HG03378 (cell line): Measurements from ENCODE around the gene LRWD1.

Source experiments
- ATAC-seq: cut with Tn5 transposase; IDR thresholded peaks from one replicate; pipeline ENCODE4 v1.9.1; 2021; ENCODE audit warnings: mild to moderate bottlenecking, moderate library complexity; ENCODE audit not compliant: unreplicated experiment

Gene LRWD1

DNA sequence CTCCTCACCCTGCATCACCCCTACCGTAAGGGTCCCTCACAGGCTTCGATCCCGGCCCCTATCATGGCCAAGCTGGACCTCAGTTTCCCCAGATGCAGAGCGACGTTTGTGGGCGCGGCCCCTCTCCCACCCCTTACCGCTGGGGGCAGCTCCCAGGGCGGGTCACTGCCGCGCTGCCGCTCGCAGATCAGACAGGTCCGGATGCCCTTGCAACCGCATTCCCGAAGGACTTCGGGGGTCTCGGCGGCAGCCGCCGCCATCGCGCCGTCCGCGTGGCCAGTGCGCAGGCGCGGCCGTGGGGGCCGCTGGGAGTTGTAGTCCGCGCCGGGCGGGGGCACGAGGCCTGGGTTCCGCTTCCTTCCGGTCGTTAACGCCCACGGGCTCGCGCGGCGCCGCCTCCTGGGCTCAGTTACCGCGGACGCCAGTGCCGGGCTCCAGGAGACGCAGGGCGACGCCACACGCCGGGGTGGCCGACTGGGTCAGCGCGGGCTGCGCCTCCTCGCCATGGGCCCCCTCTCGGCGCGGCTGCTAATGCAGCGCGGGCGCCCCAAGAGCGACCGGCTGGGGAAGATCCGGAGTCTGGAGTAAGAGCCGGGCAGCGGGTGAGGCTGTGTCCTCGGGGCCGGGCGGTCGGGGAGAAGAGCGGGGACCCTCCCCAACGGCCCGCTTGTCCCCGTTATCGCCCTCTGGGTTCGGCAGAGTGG is at the start of gene LRWD1, which contains the start of gene ALKBH4:
LRWD1 (plus strand) TSS at position 408 of the 704 bp plus-strand sequence; CDS start at position 505, 97 bp downstream.
ALKBH4 (minus strand) TSS at position 287 of the 704 bp plus-strand sequence; CDS start at position 260, 27 bp downstream.
- peak; percentile 58 for ATAC-seq

GRCh38 chr7:102415685-102416225 is 49.0 kb upstream of the LRWD1 start:
- no peak for ATAC-seq

DNA sequence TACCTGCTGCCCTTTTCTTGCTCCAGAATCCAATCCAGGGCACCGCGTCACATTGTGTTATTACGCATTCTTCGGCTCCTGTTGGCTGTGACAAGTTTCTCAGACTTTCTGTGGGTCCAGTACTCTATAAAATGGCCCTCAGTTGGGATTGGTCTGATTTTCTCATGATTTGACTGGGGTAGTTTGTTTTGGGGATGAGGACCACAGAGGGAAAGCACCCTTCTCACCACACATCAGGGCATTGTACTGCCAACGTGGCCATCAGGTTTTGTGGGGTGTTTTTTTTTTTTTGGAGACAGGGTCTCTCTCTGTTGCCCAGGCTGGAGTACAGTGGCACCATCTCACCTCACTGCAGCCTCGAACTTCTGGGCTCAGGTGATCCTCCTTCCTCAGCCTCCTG is 48.4 kb upstream of the LRWD1 start:
- ATAC-seq, result no peak

GRCh38 chr7:102417105-102417504 is 47.7 kb upstream of the LRWD1 start:
- ATAC-seq, result no peak

- ATAC-seq, result no peak
Measured at GRCh38 chr7:102418592-102418991, 46.2 kb upstream of the LRWD1 start.

DNA sequence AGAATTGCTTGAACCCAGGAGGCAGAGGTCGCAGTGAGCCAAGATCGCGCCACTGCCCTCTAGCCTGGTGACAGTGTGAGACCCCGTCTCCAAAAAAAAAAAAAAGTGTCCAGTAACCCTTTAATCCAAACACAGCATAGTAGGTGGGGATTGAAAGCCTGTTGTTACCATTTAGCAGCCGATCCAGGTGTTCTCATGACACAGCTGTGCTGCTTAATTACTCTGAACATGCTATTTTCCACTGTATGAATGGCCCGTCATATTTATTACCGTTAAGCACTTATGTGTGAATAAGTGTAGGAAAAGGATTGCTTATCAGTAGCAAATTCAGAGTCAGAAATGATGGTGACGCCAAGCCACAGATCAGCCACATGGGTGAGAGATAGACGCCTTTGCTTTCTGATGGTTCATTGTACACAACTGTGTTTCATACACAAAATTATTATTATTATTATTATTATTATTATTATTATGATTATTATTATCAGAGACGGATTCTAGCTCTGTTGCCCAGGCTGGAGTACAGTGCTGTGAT is 43.0 kb upstream of the LRWD1 start:
- ATAC-seq, result no peak

DNA sequence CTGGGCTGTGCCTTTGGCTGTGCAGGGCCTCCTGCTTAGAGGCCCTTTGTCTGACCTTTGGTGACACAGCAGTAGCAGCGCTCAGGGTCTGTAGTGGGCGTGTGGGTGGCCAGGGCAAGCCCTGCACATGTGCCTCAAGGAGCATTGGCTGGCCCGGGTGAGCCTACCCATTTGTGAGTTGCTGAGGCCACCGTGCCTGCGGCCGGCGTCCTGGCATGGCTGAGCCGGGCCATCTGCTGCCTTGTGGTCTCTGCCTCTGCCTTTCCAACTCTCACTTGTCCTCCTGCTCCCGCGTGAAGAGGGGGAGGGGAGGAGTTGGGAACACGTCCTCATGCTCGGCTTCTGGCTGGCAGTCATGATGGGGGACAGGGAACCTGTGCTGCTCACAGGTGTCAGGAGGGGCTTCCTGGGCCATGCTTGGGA is 40.6 kb upstream of the LRWD1 start:
- no peak for ATAC-seq

DNA sequence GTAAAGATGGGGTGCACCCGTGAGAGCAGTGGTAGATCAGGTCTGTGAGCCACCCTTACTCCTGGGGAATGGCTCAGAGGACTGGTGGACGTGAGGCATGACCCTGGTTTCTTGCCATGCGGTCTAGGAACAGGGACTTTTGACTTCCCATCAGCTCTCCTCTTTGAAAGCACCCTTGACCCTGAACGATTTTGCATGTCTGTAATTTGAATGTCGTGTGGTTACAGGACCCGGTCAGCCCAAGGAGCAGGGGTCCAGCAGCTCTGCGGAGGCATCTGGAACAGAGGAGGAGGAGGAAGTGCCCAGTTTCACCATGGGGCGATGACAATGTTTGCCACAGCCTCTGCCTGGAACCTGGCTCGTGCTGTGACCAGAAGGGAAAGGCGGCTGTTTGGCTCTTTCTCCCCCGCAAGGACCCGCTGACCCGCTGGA is 40.0 kb upstream of the LRWD1 start:
- ATAC-seq, result peak; percentile 31

DNA sequence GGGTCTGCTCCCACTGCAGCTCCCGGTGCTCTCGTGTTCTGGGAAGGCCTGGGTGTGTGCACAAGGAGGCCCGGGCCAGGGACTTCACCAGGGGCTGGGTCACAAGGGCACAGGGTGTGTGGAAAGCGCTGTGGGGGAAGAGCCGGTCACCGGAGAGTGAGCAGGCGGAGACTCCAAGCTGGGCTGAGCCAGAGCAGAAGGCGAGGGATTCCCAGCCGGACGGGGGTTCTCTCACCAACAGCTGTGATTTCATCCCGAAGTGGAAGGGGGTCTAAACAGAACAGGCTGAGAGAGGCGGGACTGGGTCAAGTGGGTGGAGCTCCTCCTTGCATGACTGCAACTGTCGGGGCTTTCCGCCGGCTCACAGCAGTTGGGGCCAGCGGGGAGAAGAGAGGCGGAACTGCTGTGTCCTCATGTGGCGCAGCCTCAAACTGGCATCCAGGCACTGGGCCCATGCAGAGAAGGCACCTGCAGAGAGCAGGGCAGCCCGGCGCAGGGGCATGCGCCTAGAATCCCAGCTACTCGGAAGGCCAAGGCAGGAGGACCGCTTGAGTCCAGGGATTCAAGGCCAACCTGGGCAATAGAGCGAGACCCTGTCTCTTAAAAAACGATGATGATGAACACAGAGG is 39.0 kb upstream of the LRWD1 start:
- peak; percentile 62 for ATAC-seq

DNA sequence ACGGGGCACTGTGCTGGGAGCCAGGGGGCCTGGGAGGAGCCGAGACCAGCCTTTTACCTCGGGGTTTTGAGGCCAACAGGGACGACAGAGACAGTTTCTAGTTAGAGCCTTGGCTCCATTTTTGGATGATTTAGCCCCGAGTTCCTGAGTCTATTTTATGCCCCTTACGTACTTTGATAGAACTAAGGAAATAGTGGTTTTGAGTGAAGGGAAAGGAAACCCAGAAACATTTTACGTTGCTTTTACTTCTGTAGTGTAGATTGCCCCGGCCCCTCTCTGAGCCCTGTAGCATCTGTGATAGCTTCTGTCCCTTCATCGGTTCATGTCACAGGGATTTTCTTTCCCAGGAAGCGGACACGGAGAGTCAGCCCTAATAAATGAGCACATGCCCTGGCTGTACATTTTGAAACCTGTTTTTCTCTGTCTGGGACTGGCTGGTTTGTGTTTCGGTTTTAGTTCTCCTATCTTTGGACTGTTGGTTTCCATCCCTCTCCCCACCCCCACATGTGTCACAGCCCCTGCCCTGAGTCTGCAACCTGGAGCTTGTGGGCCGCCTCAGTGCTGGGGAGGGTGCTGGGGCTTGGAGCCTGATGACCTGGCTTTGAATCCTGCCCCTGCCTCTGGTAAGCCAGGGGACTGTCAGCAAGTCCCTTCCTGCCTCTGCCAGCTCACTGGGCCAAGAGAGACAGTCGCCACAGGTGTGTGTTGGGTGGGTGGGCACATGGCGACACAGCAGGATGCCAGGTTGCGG is 38.3 kb upstream of the LRWD1 start:
- peak; percentile 53 for ATAC-seq

- no peak for ATAC-seq
Measured at GRCh38 chr7:102427019-102427405, 37.8 kb upstream of the LRWD1 start.

DNA sequence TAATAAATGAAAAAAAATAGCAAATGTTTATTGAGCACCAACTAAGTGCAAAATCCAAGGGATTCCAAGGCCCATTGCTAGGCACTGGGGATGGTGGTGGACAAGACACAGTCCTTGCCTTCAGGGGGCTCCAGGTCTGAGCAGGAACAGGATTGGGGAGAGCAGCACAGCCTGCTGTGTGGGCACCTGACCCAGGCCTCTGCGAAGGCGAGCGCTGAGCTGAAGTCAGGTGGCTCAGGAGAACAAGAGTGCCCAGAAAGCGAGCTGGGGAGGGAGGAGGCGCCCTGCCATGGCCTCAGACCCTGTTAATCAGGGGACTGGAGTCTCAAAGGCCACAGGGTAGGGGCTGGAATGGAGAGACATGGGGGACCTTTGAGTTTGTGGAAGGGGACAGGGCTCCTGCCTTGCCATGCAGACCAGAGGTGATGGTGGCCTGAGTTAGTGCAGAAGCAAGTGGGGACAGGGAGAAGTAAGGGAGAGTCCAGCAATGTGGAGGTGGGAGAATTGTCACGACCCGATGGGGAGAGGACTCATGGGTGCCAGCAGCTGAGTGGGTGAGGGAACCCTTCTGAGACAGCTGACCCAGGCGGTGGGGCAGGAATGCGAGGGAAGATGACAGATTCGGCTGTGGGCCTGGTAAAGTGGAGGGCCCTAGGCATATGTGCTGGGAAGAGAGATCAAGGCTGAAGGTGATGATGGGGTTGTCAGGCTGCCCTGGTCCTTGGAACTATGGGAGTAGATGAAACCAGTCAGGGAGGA is 35.5 kb upstream of the LRWD1 start:
- no peak for ATAC-seq

DNA sequence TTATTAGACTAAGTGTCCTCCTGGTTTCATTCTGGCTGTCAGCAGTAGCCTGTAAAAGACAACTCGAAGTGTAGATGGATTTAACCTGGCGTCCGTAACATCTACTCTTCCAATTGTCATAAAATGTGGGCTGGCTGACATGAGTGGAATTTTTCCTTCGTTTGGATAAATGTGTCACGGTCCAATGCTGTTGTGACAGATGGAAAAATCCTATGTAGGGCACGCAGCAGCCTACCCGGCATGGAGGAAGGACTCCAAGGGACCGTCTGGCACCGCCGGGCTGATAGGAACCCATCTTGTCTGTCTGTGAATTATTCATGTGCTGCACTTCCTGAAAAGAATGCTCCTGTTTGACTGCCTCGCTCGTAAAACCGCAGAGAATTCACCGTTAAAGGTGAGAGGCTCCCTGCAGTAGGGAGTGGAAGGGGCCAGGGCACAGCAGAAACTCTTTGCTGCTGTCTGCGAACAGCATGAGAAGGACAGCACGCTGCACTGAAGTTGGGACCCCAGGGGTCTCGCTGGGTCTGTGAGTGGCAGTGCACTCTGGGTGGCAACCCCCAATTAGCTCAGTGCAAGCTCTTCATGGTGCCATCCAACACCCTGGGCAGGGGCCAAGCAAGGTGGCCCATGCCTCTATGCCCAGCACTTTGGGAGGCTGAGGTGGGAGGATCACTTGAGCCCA is 33.0 kb upstream of the LRWD1 start:
- ATAC-seq, result peak; percentile 36

DNA sequence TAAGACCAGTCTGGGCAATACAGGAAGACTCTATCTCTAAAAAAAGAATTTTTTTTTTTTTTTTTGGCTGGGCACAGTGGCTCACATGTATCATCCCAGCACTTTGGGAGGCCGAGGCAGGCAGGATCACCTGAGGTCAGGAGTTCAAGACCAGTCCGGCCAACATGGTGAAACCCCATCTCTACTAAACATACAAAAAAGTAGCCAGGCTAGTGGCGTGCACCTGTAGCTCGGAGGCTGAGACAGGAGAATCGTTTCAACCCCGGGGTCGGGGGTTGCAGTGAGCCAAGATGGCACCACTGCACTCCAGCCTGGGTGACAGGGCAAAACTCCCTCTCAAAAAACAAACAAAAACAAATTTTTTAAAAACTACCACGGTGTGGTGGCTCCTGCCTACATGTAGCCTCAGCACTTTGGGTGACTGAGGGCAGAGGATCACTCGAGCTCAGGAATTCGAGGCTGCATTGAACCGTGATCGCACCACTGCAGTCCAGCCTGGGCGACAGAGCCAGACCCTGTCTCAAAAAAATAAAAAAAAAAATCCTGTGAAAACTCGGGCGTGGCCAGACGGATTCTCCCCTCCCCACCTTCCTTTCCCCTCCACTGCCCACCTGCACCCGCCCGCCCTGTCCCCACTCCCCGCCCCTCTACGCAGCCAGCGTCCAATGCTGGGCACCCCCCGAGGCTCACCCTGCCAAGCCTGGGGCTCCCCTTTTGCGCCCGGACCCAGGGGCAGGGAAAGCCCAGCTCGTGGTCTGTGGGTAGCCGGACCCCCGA is 32.2 kb upstream of the LRWD1 start:
- no peak for ATAC-seq

DNA sequence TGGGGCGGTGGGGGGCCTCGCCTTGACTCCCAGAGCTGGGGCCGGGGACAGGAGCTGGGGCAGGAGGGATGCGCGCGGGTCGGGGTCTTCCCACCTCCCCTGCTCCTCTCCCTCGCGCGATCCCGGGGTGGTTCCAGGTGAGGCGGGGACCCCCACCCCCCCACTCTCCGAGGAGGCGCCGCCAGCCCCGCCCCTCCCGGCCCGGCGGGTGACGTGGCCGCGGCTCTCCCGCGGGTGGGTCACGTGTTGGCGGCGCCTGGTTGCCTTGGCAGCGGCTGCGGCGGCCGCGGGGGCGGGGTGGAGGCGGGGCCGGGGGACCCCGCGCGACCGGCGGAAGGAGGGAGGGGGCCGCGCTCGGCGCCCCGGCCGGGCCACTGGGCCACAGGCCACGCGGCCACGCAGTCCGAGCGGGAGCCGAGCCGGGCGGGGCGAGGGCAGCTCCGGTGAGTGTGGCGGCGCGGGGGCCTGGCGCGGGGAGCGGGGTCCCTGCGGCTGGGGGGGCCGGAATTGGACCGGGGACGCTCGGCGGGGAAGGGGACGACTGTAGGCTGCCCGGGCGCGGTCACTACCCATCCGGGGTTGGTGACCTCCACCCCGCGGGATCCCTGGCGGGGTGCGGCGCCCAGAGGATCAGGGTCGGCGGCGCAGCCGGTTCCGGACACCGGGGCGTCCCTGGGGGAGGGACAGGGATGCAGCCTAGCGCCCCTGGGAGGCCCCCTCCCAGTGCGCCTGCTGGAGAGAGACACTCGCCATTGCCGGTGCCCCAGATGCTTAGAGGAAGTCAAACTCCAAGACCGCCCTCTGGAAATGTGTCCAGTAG is 31.4 kb upstream of the LRWD1 start, which contains the start of gene ORAI2:
ORAI2 (plus strand) TSS at position 357 of the 820 bp plus-strand sequence. CDS start 5,382 bp downstream, outside the sequence.
- ATAC-seq, result no peak

DNA sequence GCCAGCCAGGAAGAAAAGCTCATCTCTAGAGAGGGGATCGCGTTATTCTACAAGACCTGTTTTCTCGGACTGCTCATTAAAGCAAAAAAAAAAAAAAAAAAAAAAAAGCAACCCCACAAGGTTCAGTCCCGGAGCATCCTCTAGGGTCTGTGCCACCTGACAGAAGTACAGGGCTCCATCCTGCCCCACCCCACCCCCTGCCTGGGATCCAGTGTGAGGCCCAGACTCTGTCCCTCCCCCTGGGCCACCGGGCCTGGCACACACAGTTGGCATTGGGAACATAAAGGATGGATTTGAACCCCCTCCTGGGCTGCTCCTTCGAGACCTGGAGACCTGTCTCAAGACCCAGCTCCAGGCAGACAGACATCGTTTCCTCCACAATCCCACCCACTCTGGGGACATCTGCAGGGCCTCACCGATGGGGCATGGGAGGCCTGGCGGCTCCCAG is 30.7 kb upstream of the LRWD1 start:
- ATAC-seq, result no peak

DNA sequence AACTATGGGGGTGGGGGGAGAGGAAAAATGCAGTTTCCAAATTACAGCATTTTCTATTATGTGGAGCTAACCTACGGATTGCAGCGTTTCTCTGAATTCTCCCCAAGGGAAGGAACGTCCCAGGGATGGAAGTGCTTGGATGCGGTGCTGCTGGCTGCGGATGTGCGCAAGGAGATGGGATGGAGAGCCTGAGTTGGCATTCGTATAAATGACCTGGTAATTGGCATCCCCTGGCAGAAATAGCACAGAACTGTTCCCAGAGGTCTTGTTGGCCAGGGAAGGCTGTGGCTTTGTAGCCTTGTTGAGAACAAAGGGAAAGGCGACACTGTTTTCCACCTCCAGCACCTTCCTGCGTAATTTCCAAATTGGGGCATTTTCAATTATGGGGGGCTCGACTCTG is 28.7 kb upstream of the LRWD1 start:
- ATAC-seq, result no peak
